ENCODE results near the gene S100G.
A peak's percentile ranks its signal among the peaks of the same experiment; 100 is the strongest.
"Not testable (repeated sequence)": the region's sequence is repeated elsewhere in the genome, so short reads cannot be mapped to it uniquely, and the experiment has no call there.

Gene S100G

GRCh38 chrX:16649858-16650257 lies at the start of gene S100G:
S100G (plus strand) TSS chrX:16650158; CDS start chrX:16651007, 849 bp downstream.
- DNase-seq, result no peak

GRCh38 chrX:16601885-16602284 lies 48.1 kb upstream of the S100G start:
- DNase-seq, result peak; percentile 32

- DNase-seq, result not testable (repeated sequence)
These were observed 46.7 kb upstream of the S100G start for GRCh38 chrX:16603235-16603634.

- no peak for DNase-seq
These were observed 46.1 kb upstream of the S100G start for GRCh38 chrX:16603822-16604221.

GRCh38 chrX:16604337-16604736 lies 45.6 kb upstream of the S100G start:
- no peak for DNase-seq

GRCh38 chrX:16606142-16606720 lies 43.7 kb upstream of the S100G start:
- DNase-seq, result peak; percentile 40

GRCh38 chrX:16610121-16610621 lies 39.8 kb upstream of the S100G start:
- DNase-seq, result no peak

- not testable (repeated sequence) for DNase-seq
These were observed 39.3 kb upstream of the S100G start for GRCh38 chrX:16610654-16611053.

- DNase-seq, result no peak
These were observed 37.6 kb upstream of the S100G start for GRCh38 chrX:16612257-16612897.

- no peak for DNase-seq
These were observed 32.6 kb upstream of the S100G start for GRCh38 chrX:16617382-16617781.

GRCh38 chrX:16618422-16618821 lies 31.5 kb upstream of the S100G start:
- no peak for DNase-seq

- no peak for DNase-seq
These were observed 30.9 kb upstream of the S100G start for GRCh38 chrX:16619024-16619423.

GRCh38 chrX:16628511-16628910 lies 21.4 kb upstream of the S100G start:
- DNase-seq, result not testable (repeated sequence)

- peak; percentile 1 for DNase-seq
These were observed 20.9 kb upstream of the S100G start for GRCh38 chrX:16628946-16629595.

GRCh38 chrX:16629909-16630308 lies 20.0 kb upstream of the S100G start:
- no peak for DNase-seq

GRCh38 chrX:16633754-16634153 lies 16.2 kb upstream of the S100G start:
- no peak for DNase-seq

GRCh38 chrX:16635040-16635439 lies 14.9 kb upstream of the S100G start:
- DNase-seq, result no peak

GRCh38 chrX:16635596-16635995 lies 14.4 kb upstream of the S100G start:
- DNase-seq, result no peak

GRCh38 chrX:16638533-16638932 lies 11.4 kb upstream of the S100G start:
- no peak for DNase-seq

- no peak for DNase-seq
These were observed 10.0 kb upstream of the S100G start for GRCh38 chrX:16639966-16640365.

GRCh38 chrX:16640823-16641222 lies 9.1 kb upstream of the S100G start:
- no peak for DNase-seq

- no peak for DNase-seq
These were observed 6.8 kb upstream of the S100G start for GRCh38 chrX:16643176-16643575.

- no peak for DNase-seq
These were observed 3.4 kb upstream of the S100G start for GRCh38 chrX:16646366-16647138.

All from NCI-H82 (cell line).